ENCODE results near the gene WASF2. TPM values are rescaled to one million over a fixed set of nuclear protein-coding genes. Genes with fewer than 3 reads are reported as not detected.

Gene WASF2
- total and polyA plus RNA-seq, 2 of the 8 experiments (the other 6 are each of a cell fraction or from before 2014, with no cell fraction given): 32.1 to 86.6 TPM

DNA sequence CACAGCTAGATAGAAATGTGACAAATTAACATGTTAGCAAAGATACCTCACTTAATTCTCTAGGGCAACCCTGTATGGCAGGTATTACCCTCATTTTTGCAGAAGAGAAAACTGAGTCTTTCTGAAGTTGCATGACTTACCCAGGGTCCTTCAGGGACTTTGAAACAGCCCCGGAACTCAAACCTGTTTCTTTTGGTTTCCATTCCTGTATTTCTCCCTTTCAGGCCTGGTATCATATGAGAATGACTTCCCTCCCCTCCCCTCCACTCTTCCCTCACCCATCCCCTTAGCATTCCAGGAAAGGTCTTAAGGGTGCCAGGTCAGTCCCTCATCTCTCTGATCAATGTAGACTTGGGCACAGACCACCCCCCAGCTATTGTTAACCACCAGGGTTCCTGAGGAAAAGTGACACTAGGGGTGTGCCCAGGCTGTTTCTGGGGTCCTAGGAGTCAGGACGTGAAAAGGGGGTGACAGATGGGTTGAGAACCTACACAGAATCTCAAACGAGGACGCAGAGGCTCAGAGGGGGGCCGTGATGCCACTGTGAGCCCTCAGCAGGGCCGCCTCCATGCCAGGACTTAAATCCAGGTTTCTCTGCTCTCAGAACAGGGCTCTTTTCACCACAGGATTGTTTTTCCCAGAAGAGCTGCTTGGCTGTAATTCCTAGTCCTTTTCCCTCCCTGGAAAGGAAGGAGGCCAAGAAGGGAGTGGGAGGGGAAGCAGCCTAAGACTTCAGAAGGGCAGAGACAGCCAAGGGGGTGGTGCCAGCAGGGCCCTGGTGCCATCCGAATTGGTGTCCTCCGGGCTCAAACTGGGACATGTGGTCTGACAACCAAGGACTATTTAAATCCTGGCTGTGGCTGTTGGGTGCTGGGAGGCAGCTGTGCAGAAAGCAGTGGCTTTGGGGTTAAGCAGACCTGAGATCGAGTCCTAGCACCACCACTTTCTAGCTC, 2.1 kb upstream of the WASF2 start (continued):
- TF ChIP-seq RFX5 (IDR thresholded peaks at IDR 0.05; ENCODE audit: borderline replicate concordance, low read depth, low read length) (no peak), NRF1 (IDR thresholded peaks at IDR 0.05; ENCODE audit: low read depth, low read length) (no peak), TAF7 (optimal IDR thresholded peaks at IDR 0.05; ENCODE audit: borderline replicate concordance, low read depth, low read length) (no peak), TCF12 (IDR thresholded peaks at IDR 0.05; ENCODE audit: low read depth, low read length) (no peak), RNF2 (IDR thresholded peaks at IDR 0.05; ENCODE audit: borderline replicate concordance, low read depth, low read length, missing control alignments, poor library complexity, severe bottlenecking) (no peak)

All from H1 (cell line).